Stomach (tissue), 4 donors: Measurements from ENCODE around the gene AP1B1.

ENCODE experiments used
- POLR2AphosphoS5 ChIP-seq, 3 donors: sonication (generic); formaldehyde crosslinking; IDR thresholded peaks; one replicate each; pipeline ENCODE4 v1.6.1; 2016; ENCODE audit warnings: antibody characterized with exemption in 3 of 3
- TF ChIP-seq, protein P1 (sequence below), 7 experiments: fragments of 450-650 bp in 4 of 7; fragments of 200-600 bp in 3 of 7; sonication (generic) in 3 of 7; IDR thresholded peaks; one replicate each; pipeline ENCODE4 v1.5.1; 2016 to 2019; ENCODE audit warnings: antibody characterized with exemption in 7 of 7, control low read depth in 2 of 7, mild to moderate bottlenecking in 1 of 7

DNA sequence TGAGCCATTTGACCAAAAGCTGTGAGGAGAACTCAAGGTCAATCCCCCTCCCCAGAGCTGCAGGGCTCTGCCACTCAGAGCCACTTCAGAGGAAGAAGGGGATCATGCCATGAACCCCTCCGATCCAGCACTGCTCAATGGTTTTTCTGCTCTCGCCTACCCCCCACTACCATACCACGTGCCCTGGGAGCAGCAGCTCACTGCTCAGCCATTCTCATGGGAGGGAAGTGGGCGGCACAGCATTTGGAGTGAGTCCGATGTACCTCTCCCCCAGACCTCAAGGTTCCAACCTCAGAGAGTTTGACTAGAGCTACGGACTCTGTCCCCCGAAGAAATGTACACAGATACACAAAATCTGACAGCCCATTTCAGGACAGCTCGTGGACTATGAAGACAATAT is 34.5 kb downstream of the AP1B1 start:
- TF ChIP-seq, protein P1, sequence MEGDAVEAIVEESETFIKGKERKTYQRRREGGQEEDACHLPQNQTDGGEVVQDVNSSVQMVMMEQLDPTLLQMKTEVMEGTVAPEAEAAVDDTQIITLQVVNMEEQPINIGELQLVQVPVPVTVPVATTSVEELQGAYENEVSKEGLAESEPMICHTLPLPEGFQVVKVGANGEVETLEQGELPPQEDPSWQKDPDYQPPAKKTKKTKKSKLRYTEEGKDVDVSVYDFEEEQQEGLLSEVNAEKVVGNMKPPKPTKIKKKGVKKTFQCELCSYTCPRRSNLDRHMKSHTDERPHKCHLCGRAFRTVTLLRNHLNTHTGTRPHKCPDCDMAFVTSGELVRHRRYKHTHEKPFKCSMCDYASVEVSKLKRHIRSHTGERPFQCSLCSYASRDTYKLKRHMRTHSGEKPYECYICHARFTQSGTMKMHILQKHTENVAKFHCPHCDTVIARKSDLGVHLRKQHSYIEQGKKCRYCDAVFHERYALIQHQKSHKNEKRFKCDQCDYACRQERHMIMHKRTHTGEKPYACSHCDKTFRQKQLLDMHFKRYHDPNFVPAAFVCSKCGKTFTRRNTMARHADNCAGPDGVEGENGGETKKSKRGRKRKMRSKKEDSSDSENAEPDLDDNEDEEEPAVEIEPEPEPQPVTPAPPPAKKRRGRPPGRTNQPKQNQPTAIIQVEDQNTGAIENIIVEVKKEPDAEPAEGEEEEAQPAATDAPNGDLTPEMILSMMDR (IDR thresholded peaks at IDR 0.05), result no peak
- TF ChIP-seq POLR2AphosphoS5 (IDR thresholded peaks at IDR 0.05), result no peak
